Tibial nerve (tissue), 4 donors: ENCODE results near the gene GCNT4. TPM values are rescaled to one million over a fixed set of nuclear protein-coding genes. Genes with fewer than 3 reads are reported as not detected.
"Not testable (repeated sequence)": the region's sequence is repeated elsewhere in the genome, so short reads cannot be mapped to it uniquely, and the experiment has no call there.

Source experiments
- DNase-seq, 2 donors: peaks; one replicate each; pipeline ENCODE4 v3.0.0-alpha.2; 2019; ENCODE audit warnings: low spot score in 2 of 2
- H3K27ac ChIP-seq, 4 donors: fragments of 200-600 bp; sonication (generic) in 3 of 4; one replicate each; pipeline ENCODE4 v1.5.1; 2017 to 2019; ENCODE audit warnings: mild to moderate bottlenecking in 1 of 4
- H3K27me3 ChIP-seq, 2 donors: fragments of 200-600 bp; sonication (generic) in 1 of 2; one replicate each; pipeline versions ENCODE4 v1.5.1 to v1.6.0; 2017 to 2019
- H3K36me3 ChIP-seq, 3 donors: fragments of 200-600 bp; sonication (generic); one replicate each; pipeline ENCODE4 v1.5.1; 2018 to 2019
- H3K4me1 ChIP-seq, 4 donors: fragments of 200-600 bp; sonication (generic) in 3 of 4; one replicate each; pipeline ENCODE4 v1.5.1; 2017 to 2019
- H3K4me3 ChIP-seq, 4 donors: fragments of 200-600 bp; sonication (generic) in 3 of 4; one replicate each; pipeline ENCODE4 v1.5.1; 2017 to 2019; ENCODE audit warnings: mild to moderate bottlenecking in 1 of 4, moderate library complexity in 1 of 4
- H3K9me3 ChIP-seq, 4 donors: fragments of 200-600 bp; sonication (generic) in 3 of 4; one replicate each; pipeline ENCODE4 v1.5.1; 2017 to 2019
- EP300 ChIP-seq, 2 donors: sonication (generic); formaldehyde crosslinking; IDR thresholded peaks; one replicate each; pipeline ENCODE4 v1.6.1; 2017; ENCODE audit warnings: antibody characterized with exemption in 2 of 2, mild to moderate bottlenecking in 1 of 2
- POLR2A ChIP-seq, 2 donors: fragments of 450-650 bp; IDR thresholded peaks; one replicate each; pipeline ENCODE4 v1.6.1; 2017; ENCODE audit warnings: antibody characterized with exemption in 2 of 2, mild to moderate bottlenecking in 2 of 2, moderate library complexity in 2 of 2
- WGBS, 2 donors: methylation state at CpG; one replicate each; pipeline ENCODE4 v1.1.5; 2018; 5-methylcytosine and 5-hydroxymethylcytosine counted together
- total RNA-seq, 4 donors: library from RNA; depleted of rRNA; stranded (reverse); fragments of >200 nt; gene quantifications; one replicate each; pipeline ENCODE4 v1.1.0, GENCODE V29; 2016
- TF ChIP-seq, protein P1 (sequence below), 5 experiments: fragments of 200-600 bp in 3 of 5; fragments of 450-650 bp in 2 of 5; sonication (generic) in 3 of 5; IDR thresholded peaks; one replicate each; pipeline ENCODE4 v1.5.1; 2016 to 2019; ENCODE audit warnings: antibody characterized with exemption in 5 of 5, mild to moderate bottlenecking in 3 of 5, moderate library complexity in 2 of 5

Gene GCNT4, protein sequence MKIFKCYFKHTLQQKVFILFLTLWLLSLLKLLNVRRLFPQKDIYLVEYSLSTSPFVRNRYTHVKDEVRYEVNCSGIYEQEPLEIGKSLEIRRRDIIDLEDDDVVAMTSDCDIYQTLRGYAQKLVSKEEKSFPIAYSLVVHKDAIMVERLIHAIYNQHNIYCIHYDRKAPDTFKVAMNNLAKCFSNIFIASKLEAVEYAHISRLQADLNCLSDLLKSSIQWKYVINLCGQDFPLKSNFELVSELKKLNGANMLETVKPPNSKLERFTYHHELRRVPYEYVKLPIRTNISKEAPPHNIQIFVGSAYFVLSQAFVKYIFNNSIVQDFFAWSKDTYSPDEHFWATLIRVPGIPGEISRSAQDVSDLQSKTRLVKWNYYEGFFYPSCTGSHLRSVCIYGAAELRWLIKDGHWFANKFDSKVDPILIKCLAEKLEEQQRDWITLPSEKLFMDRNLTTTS
- 1 to 10 TPM in 1 of 4 donors, under 1 TPM in 3; 0.63 to 1.5 (median 0.94) TPM for total RNA-seq

DNA sequence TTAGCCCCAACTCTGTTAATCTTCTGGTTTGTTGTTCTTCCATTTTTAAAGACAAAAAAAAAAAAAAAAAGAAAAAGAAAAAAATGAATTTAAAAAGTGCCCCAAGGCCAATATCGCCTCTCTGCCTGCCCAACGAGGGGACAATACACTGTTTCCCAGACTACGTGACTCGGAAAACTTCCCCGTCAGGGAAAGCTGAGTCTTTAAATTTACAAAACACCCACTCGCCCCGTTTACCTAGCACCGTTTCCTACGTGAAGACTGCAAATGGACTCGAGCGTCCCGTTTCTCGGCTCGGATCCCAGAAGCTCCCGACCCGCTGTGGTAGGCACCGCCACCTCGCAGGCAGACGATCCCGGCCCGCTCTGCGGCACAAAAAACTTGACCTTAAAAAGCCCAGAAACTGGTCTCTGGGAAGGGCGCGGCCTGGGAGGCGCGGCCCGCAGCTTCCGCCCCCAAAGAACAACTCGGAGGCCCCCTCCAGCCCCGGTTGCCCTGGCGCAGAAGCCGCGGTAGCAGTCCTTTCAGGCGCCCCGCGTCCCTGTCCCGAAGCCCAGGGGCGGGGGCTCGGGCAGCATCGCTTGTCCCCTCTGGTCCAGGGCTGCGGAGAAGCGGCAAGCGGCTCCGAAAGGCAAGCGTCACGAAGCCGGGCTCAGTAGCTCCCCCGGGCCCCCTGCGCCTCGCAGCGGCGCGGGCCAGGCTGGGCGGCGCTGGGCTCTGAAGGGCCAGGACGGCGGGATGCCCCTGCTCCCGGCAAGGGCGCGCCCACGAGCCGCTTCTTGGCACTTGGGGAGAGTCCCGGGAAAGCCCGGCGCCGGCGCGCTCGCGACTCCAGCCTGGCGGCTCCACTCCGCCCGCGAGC lies at the start of gene GCNT4:
GCNT4 (minus strand) TSS at position 367 of the 862 bp plus-strand sequence. CDS start 22,521 bp downstream, outside the sequence.
- H3K4me1 ChIP-seq: peaks cover 0 to 23% (median 6%) of the 10 kb centered on the region in 4 donors
- peak within 1 kb of the TSS; percentile 50 to 92 (median 78) for H3K4me3 ChIP-seq
- TF ChIP-seq, protein P1, sequence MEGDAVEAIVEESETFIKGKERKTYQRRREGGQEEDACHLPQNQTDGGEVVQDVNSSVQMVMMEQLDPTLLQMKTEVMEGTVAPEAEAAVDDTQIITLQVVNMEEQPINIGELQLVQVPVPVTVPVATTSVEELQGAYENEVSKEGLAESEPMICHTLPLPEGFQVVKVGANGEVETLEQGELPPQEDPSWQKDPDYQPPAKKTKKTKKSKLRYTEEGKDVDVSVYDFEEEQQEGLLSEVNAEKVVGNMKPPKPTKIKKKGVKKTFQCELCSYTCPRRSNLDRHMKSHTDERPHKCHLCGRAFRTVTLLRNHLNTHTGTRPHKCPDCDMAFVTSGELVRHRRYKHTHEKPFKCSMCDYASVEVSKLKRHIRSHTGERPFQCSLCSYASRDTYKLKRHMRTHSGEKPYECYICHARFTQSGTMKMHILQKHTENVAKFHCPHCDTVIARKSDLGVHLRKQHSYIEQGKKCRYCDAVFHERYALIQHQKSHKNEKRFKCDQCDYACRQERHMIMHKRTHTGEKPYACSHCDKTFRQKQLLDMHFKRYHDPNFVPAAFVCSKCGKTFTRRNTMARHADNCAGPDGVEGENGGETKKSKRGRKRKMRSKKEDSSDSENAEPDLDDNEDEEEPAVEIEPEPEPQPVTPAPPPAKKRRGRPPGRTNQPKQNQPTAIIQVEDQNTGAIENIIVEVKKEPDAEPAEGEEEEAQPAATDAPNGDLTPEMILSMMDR (IDR thresholded peaks at IDR 0.05): no peak
- TF ChIP-seq EP300 (IDR thresholded peaks at IDR 0.05) (no peak), POLR2A (IDR thresholded peaks at IDR 0.05) (peak in 1 of 2 donors; percentile 14)
- H3K36me3 ChIP-seq: no peaks in the 10 kb centered on the region
- H3K27me3 ChIP-seq: no peaks in the 10 kb centered on the region
- peak within 1 kb of the TSS; percentile 71 to 93 (median 86) for H3K27ac ChIP-seq
- DNase-seq: peak in 1 of 2 donors; percentile 16
- no peaks in the 10 kb centered on the region for H3K9me3 ChIP-seq
- 1 to 2% methylated on average over 42 to 44 of the region's 74 CpGs for WGBS, 2 donors

DNA sequence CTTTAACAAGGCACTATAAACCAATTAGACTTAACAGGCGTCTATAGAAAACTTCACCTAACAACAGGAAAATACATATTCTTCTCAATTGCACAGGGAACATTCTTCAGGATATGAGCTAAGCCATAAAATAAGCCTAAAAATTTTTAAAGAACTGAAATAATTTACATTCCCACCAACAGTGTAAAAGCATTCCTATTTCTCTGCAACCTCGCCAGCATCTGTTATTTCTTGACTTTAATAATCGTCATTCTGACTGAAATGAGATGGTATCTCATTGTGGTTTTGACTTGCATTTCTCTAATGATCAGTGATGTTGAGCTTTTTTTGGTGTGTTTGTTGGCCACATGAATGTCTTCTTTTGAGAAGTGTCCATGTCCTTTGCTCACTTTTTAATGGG lies 43.6 kb upstream of the GCNT4 start:
- not testable (repeated sequence) for H3K27me3 ChIP-seq, DNase-seq, H3K4me3 ChIP-seq, H3K4me1 ChIP-seq, H3K36me3 ChIP-seq, H3K27ac ChIP-seq
- WGBS, 2 donors: 62 to 70% methylated on average over 3 of the region's 3 CpGs
- H3K9me3 ChIP-seq: peaks cover 0 to 19% (median 0%) of the 10 kb centered on the region in 4 donors

DNA sequence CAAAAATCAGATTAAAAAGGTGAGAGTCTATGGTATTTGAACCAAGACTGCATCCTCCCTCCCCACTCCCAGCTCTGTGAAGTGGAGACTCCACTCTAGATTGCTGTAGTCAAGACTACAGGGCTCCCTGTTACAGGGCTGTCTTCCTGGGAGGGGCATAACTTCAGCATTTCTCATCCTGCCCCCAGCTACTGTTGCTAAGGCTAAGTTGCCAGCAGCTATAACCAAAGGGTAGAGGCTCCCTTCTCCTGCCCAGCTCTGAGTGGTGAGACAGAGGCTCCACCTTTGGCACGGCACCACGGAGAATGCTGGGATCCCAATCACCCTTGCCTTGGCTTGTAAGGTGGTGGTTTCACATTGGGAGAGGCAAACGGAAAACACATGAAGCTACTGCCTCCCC lies 39.2 kb upstream of the GCNT4 start:
- Histone ChIP-seq H3K27ac (no peak overlapping the region), H3K27me3 (no peaks in the 10 kb centered on the region), H3K4me1 (no peaks in the 10 kb centered on the region), H3K9me3 (peaks cover 0 to 9% (median 0%) of the 10 kb centered on the region in 4 donors), H3K4me3 (no peak overlapping the region), H3K36me3 (no peaks in the 10 kb centered on the region)
- no peak for TF ChIP-seq POLR2A (IDR thresholded peaks at IDR 0.05)
- TF ChIP-seq, protein P1 (IDR thresholded peaks at IDR 0.05): no peak
- TF ChIP-seq EP300 (IDR thresholded peaks at IDR 0.05): no peak
- no peak for DNase-seq
- 77 to 83% methylated on average over 3 of the region's 3 CpGs for WGBS, 2 donors

DNA sequence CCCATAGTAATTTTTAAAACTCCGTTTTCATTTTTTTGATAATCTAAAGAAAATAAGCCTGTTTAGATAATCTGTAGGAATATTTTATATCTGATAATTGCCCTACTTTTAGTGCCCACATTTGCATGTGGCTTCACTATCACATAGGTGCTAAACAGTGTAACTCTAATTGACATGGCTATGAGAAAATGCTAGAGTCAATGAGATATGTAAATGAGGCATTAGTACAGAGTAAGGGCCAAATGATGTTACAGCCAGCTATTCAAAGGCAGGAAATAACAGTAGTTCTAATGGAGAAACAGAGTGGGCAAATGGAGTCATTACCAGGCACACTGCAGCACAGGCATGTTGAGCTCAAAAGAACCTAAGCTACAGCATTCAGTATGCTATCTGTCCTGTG lies 37.3 kb upstream of the GCNT4 start:
- Histone ChIP-seq H3K4me3 (no peak overlapping the region), H3K4me1 (no peaks in the 10 kb centered on the region), H3K27me3 (no peaks in the 10 kb centered on the region), H3K27ac (no peak overlapping the region), H3K9me3 (peaks cover 0 to 7% (median 0%) of the 10 kb centered on the region in 4 donors), H3K36me3 (no peaks in the 10 kb centered on the region)
- WGBS, 2 donors: 67 to 69% methylated on average over 1 of the region's 1 CpG
- DNase-seq: no peak
- TF ChIP-seq POLR2A (IDR thresholded peaks at IDR 0.05) (no peak), EP300 (IDR thresholded peaks at IDR 0.05) (no peak)
- TF ChIP-seq, protein P1 (IDR thresholded peaks at IDR 0.05): no peak

DNA sequence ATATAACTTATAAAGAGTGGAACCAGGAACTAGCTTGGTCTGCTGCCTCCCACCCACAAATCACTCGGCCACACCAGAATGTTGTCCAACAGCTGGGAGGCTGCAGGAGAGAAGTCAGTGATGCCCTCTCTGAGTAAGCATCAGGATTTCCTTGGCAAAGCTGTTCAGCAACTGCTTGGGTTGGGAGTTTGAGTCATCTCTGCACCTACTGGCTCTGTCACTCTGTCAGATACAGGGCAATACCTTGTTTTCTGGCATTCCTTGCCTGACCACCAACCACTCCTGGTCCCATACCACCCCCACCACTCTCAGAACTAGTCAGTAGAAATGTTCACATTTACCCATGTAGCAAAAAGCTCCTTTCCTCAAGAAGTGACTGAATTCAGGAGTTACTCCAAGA lies 36.8 kb upstream of the GCNT4 start:
- WGBS, 2 donors: 82 to 83% methylated on average over 1 of the region's 1 CpG
- DNase-seq: no peak
- no peak overlapping the region for H3K27ac ChIP-seq
- no peak overlapping the region for H3K4me3 ChIP-seq
- TF ChIP-seq, protein P1 (IDR thresholded peaks at IDR 0.05): no peak
- TF ChIP-seq EP300 (IDR thresholded peaks at IDR 0.05) (no peak), POLR2A (IDR thresholded peaks at IDR 0.05) (no peak)
- H3K9me3 ChIP-seq: peaks cover 0 to 7% (median 0%) of the 10 kb centered on the region in 4 donors
- no peaks in the 10 kb centered on the region for H3K27me3 ChIP-seq
- H3K4me1 ChIP-seq: no peaks in the 10 kb centered on the region
- no peaks in the 10 kb centered on the region for H3K36me3 ChIP-seq
